NCI-H2171 treated with DMSO at 0.1 percent for 48 hours (cell line): ENCODE results near the gene BMP7.

Experiments
- DNase-seq: peaks from one replicate; lab custom pipeline; 2025; lab: John Stamatoyannopoulos, UW

Gene BMP7

DNA sequence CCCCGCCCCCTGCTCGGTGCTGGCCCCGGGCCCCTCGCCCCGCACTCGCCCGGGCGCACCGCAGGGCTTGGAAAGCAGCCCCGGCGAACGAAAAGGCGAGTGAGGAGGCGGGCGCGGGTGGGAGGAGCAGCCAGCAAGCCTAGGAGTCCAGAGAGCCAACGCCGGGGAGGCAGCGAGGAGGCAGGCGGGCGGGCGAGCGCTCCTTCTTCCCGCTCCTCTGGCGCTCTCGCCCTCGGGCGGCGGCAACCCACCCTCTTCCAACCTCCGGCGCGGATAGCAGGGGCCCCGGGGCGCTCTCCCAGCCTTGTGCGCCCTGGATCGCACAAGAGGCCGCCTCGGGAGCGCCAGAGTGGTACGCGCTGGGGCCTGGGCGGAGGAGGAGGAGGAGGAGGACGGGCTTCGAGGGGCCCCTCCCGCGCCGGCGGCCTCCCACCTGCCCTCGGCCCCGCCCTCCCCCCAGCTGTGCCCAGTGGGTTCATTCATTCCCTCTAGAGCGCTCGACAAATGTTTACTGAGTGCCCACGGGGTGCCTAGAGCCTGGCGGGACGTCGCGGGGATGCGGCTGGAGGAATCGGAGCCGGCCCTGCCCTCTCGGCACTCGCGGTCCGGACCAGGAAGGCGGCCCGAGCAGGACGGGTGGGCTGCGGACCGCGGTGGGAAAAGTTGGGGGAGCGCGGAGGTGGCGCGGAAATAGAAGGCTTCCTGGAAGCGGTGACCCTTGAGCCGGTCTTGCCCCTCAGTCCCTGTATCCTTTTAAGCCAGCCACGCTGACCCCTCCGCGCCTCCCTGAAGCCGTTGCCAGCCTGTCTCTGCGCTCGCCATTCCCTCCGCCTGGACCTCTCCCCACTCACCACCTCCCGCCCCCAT, at the start of gene BMP7:
Gene BMP7 (minus strand): TSS at position 351 of the 867 bp plus-strand sequence. CDS start 519 bp downstream, outside the sequence.
- DNase-seq = no peak

DNA sequence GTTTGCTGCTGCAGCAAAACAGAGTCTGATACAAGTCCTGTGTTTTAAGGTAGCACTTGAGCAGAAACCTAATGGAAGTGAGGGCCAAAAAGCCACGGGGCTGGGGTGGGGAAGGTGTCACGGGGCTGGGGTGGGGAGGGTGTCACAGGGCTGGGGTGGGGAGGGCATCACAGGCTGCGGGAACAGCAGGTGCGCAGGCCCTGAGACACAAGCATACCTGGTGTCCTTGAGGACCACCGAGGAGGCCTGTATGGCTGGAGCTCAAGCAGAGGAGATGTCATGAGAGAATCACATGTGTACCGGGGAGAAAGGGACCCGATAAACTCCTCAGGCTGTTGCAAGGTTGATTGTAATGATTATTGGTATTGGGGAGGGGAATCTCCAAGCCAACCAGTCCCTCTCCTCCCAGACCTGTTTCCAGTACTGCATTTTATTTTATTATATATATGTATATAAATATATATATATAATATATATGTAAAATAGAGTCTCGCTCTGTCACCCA, 49.6 kb upstream of the BMP7 start:
- no peak for DNase-seq

DNA sequence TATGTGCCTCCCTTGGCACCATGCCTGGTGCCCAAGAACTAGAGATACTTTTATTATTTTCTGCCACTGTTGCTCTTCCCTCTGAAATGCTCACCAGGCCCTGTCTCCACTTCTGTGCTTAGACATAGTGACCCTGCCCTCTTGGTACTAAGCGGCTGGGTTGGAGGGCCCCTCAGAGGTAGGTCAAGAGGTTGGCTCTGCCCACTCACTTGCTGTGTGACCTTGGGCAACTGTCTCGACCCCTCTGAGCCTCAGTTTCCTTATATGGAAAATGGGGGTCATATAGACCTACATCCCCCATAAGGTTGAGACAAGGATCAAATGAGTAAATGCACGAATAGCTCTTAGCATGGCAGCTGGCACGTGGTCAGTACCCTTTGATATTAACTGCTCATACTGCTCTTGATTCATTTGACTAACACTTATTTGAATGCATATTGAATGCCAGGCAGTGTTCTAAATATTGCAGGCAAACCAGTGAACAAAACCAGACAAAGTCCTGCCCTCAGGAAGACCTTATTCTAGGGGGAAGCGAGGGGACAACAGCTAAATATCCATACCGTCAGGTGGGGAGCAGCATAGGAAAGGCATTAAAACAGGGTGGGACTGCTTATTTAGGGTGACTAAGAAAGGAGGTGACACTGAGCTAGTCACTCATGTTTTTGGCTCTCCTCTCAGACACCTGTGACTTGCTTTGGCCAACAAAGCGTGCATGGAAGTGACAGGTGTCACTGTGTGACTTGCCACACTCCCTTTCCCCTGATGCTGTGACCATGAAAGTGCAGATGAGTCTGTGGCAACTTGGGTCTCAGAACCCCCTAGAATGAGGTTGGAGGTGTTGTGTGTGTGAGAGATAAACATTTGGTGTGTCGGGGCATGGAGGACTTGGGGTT, 48.9 kb upstream of the BMP7 start:
- no peak for DNase-seq

DNA sequence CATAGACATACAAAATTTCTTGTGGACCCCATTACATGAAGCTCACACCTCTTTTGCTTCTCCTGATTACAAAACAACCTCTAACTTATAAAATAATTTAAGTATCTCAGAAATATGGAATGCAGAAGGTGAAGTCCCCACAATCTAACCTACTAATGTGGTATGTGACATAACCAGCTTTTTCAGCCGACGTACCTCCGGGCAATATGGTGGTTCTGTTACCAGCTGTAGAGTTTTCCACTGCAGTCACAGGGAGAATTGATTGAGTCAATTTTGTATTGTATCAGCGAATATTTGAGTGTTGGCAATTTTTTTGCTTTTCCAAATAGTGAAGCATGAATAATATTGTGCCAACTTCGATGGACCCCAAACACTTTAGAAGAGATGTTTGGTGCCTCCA, 47.5 kb upstream of the BMP7 start:
- no peak for DNase-seq

DNA sequence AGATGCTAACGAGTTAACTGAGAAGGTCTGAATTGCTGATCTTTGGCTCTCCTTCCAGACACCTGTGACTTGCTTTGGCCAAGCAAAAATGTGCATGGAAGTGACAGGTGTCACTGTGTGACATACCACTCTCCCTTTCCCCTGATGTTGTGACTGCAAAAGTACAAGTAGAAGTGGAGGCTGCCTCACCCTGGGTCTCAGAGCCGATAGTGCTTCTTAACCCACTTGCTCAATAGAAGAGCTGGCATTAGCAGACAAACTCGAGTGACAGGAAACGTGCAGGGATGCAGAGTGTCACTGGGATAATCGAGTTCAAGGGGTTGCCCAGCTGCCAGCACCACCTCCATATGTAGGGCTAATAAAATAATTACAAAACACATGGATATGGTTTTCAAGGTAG, 46.8 kb upstream of the BMP7 start:
- no peak for DNase-seq

DNA sequence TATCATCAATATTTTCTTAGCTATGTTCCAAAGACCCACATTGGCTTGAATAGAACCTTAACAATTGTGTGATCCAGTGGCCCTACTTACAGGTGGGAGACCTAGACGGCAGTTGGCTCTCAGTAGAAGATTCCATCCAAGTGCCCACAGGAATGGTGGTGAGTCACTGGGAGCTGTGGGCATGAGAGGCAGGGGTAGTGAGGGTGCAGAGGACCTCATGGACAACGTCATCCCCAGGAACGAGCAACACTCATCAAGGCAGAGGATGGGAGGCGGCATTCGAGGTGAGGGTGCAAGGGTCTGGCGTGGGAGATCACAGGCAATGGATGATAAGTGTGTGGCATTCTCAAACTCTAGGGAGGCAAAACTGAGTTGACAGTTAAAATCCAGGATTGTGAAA, 45.7 kb upstream of the BMP7 start:
- no peak for DNase-seq

DNA sequence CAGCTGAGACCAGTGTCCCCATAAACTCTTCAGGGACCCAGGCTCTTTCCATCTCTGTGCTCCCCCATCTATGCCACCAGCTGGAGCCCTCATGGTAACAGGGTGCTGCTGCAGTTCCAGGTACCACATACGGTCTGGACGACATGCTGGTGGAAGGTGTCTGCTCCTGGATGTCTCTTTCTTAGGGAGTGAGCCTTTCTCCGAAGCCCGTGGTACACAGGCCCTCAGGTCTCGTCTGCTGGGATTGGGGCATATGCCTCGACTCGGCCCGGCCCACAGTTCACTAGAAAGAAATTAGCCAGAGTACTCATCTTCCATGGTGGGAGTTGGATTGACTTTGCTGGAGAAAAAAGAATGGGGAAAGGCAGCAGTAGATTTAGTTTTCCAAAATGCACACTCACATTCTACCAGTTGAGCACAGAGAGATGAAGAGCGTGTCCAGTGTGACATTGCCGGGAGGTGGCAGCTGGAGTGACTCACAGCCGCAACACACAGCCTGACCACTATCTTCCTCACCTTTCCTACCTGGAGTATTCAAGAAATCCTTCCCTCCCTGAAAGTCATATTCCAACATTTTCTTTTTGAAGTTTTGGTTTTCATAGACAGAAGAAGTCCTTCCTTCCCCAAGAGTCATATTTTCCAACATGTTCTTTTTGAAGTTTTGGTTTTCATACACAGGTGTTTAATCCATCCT, 44.5 kb upstream of the BMP7 start:
- DNase-seq = no peak

DNA sequence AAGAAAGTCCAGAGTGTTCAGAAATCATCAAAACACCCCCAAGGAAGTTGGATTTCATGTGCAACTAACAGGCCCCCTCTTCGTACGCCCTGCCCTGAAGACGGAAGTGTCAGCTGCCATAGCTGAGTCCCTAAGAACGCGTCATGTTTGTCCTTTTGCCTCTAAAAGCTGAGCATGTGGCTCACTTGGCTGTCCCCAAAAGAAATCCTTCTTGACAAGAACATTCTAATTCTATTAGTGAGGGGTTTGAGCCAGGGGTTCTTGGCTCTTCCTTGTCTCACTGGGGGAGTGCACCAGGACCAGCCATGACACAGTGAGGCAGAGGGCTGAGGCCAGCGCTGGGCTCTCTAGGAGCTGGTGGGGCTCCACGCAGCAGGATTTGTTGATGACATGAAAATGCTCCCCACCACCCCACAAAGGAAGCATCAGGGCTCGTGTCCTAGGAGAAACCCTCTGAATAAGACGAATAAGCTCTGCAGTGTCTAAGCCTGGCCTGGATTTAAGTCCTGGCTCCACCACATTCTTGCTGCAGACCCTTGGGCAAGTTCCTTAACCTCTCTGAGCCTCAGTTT, 43.2 kb upstream of the BMP7 start:
- no peak for DNase-seq

DNA sequence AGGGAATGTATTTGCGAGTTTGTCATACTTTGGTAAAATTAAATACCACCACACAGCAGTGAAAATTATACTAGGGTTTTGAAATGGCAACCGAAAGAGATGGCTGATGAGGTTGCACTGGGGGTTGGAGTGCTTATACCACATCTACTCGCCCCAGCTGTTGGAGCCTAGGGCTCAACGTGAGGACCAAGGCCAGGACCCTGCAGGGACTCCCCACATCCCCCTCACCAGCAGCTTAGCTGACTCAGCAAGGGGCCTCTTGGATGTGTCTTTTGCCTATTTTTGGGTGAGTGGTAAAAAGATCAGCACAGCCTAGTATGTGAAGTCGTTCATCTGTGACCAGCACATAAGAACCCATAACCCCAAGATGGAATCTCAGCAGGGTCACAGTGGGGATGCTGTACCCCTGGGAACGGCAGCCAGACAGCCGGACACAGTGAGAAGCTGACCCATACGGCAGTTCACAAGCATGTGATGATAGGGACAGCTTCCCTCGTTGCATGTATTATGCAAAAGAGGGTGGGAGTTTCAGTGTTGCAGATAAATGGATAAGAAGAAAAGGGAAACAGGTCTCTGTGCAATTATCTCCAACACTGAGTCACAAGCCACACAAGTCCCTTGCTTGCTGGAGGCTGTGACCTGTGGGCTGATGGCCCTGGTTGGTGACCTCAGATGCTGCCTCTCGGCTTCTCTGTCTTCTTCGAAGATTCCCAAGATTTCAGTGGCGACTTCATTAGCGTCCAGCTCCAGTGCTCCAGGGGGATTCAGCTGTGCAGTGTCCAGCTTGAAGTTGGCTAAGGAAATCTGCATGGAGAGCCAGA, 42.2 kb upstream of the BMP7 start:
- DNase-seq = no peak

DNA sequence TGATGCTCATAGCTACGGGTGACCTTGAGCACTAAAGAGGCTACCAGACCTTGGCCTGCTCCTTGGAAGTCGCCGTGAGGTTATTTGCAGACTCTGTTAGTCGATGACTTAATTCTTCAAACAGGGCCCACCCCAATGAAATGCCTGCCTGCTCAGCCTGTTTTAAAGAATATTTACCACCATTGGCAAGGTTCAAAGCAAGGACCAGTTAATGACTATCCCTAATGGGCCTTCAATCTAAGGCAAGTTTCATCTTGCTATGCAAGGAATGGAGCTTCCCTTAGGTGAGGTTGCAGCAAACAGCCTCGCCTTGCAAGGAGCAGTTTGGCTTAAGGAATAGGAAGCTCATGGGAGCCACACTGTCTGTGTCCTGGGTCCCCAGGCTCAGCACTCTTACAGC, 40.3 kb upstream of the BMP7 start:
- no peak for DNase-seq

DNA sequence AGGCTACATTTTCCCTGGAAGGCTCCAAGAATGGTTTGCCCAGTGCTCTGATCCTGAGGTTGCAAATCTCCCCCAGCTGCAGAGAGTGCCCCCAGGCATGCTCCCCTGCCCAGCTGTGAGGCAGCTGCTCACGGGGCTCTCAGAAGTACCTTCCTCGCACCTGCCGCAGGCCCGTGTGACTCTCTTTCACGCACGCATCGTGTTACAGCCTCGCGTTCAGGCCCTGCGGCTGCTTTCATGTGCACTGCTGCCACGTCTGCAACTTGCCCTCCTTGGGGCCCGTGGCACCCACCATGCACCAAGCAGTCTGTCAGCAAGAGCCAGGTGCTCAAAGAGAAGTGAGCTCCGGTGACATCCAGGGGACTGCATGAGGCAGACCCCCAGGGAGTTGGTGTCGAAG, 34.6 kb upstream of the BMP7 start:
- DNase-seq = no peak

DNA sequence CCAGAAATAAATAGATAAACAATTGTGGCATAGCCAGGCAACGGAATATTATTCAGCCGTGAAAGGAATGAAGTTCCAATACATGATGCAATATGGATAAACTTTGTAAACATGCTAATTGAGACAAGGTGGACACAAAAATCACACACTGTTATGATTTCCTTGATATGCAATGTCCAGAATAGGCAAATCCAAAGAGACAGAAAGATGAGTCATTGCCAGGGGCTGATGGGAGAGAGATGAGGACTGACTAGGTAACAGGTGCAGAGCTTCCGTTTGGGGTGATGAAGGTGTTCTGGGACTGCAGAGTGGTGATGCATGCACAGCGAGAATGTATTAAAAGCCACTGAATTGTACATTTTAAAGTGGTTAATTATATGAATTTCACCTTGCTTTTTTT, 32.0 kb upstream of the BMP7 start:
- no peak for DNase-seq

DNA sequence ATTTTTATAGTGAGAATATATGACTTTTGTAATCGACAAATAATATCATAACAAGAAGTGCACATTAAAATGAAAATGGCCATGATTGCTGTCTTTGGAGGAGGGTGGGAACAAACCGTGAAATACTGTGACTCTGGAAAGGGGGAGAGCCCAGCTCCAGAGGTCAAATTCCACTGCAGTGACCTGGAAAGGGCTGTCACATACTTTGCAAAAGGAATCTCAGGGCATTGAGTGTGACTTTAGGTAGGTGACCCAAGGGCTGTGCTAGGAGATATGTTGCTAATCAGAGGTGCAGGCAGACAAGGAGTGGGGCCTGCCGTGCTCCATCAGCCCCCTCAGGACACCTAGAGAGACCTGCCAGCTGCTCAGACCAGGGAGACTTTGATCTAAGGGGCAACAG, 28.1 kb upstream of the BMP7 start:
- no peak for DNase-seq

DNA sequence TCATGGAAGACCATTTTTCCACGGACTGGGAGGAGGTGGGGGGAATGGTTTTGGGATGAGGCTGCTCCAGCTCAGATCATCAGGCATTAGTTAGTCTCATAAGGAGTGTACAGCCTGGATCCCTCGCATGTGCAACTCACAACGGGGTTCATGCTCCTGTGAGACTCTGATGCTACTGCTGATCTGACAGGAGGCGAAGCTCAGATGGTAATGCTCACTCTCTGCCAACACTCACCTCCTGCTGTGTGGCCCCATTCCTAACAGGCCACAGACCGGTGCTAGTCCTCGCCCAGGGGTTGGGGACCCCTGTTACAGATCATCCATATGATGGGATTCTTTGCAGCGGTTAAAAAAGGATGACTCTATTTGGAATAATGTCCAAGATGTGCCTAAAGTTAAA, 27.6 kb upstream of the BMP7 start:
- no peak for DNase-seq

DNA sequence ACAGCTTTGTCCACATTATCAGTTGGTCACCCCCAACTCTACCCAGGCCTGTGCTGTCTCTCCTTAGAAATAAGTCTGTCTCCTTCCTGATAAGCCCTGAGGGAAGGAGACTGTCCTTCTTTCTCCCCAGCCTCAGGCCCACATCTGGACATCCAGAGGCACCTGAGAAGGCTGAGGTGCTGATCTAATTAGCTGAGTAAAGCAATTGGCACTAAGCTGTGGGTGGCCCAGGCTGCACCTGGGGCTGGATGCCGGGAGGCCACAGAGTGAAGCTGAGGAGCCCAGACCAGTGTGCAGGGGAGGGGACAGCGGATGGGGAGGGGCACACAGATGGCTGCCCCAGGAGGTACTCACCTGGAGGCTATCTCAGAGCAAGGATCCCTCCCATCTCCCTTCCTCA, 26.2 kb upstream of the BMP7 start:
- DNase-seq = no peak

DNA sequence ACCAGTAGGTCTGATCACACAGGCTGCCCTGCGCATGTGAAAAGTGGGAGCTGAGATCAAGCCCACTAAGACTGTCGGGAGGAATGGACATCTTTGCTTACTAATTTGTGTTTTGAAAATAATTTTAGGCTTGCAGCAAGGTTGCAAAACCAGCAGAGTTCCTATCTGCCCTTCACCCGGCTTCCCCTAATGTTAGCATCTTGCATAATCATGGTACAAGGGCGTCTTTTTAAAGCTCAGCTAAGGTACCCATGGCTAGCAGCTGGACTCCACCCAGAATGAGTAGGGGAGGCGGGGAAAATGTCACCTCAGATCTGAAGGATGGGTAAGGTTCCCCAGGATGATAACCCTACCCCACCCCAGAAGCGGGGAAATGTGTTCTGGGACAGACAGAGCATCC, 25.3 kb upstream of the BMP7 start:
- no peak for DNase-seq

DNA sequence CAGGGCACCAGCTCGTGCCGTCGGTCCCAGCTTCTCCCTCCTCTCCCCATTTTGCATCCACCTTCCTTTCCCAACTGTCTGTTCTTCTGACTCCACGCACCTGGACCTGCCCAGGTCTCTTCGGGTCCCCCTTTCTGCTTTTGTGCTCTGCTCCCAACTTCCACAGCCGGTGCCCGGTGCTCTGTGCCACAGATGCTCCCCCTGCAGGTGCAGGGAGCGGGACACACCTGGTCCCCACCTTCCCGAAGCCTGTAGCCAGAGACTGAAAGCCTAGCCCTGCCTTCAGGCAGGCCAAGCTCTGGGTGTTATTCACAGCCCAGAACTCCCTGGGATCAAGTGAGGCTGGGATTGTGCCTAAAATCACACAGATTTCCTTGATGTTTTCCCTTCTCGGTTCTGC, 24.6 kb upstream of the BMP7 start:
- DNase-seq = no peak

DNA sequence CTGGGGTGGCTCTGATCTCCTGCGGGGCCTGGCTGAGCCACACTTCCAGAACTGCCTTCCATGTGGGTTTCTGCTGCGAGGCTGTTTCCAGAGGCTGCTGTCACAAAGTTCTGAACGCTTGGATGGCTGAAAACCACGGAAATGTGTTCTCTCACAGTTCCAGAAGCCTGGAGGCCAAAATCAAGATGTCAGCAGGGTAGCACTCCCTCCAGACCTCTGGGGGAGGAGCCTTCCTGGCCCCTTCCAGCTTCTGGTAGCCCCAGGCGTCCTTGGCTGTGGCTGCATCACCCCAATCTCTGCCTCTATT, 23.7 kb upstream of the BMP7 start:
- no peak for DNase-seq

DNA sequence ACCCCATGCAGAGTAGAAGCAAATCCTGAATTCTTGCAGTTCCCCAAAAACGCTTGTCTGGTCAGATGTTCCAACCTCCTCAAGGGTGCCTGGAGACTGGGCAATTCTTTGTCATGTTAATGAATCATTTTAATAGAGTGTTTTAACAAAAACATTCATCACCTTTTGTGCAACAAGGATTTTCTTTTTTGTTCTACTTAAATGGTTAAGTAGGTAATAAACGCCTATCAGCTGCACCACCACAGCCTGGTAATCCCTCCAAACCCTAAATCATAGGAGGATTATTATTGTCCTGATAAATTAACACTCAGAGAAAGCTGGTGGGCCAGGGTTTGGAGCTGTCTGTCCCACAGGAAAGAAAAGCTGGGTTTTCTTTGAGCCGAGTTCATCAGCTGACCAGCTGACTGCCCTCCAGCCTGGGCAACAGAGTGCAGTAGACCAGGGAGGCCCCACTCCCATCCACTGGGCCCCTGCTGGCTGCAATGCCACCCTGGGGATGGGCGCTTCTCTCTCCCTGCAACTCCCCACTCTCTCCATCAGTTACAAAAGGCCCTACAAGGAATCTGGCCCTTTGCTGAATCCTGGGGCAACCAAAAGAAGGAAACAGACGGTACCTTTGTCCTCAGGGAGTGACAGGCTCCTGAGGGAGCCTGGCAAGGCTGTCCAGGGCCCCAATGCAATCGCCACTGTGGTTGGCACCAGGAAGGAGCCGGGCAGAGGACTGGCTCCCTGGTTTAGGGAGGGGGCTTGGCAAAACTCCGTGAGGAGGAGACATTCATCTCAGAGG, 23.1 kb upstream of the BMP7 start:
- no peak for DNase-seq

DNA sequence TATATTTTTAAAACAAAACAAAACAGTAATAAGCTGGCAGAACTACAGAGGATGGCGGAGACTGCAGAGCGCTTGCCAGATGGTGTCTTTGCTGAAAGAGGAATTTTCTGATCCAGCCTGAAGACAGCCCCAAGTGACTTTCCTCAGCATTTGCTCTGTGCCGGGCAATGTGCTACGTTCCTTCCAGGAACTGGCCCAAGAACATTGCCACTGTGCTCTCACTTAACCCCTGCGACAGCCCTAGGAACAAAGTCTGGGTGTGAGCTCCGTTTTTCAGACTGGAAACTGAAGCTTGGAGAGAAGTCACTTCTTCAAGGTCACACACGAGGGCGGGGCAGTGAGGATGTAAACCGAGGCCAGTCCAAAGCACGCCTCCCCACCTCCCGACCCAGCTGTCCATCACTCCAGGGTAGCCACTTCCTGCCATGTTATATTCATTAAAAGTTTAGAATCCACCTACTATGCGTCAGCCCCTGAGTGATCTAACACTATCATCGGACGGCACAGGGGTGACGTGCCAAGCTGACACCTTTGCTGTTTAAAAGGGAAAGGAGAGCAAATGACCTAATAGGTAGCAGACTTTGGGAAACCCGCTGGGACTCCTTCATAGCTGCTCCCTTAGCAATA, 22.3 kb upstream of the BMP7 start:
- DNase-seq = no peak
